ENCODE measurements around the gene MLLT6. TPM values are rescaled to one million over a fixed set of nuclear protein-coding genes. Genes with fewer than 3 reads are reported as not detected.

Gene MLLT6
- total and polyA plus RNA-seq, 2 of the 13 experiments (the other 11 are each of a cell fraction or from before 2014, with no cell fraction given) = 50.7 to 69.5 TPM

GRCh38 chr17:38656959-38657823 is 47.9 kb upstream of the MLLT6 start (continued):
- TF ChIP-seq ZNF318 (CRISPR knock-in tag; IDR thresholded peaks at IDR 0.05) (no peak; the same call in 1 of the 2 replicates), RFXANK (CRISPR knock-in tag; IDR thresholded peaks at IDR 0.05) (no peak; the same call in 1 of the 2 replicates), CENPBD1 (CRISPR knock-in tag; IDR thresholded peaks at IDR 0.05; ENCODE audit: borderline replicate concordance, low read depth) (0 out of 2 replicates have a peak, but pooled peaks have one; percentile 65), HMG20B (CRISPR knock-in tag; conservative IDR thresholded peaks at IDR 0.05) (peak; percentile 7; the same call in 1 of the 2 replicates), ZNF607 (CRISPR knock-in tag; IDR thresholded peaks at IDR 0.05; ENCODE audit: borderline replicate concordance) (peak; percentile 92), NR2C2 (CRISPR knock-in tag; IDR thresholded peaks at IDR 0.05; ENCODE audit: borderline replicate concordance) (peak; percentile 85), PHB2 (IDR thresholded peaks at IDR 0.05; ENCODE audit: partially characterized antibody) (no peak), PRDM15 (CRISPR knock-in tag; IDR thresholded peaks at IDR 0.05) (0 out of 2 replicates have a peak, but pooled peaks have one; percentile 44), TCF7 (IDR thresholded peaks at IDR 0.05; ENCODE audit: low read depth) (no peak; the same call in 1 of the 2 replicates), ZNF891 (CRISPR knock-in tag; IDR thresholded peaks at IDR 0.05) (peak; percentile 54; the same call in 1 of the 2 replicates), HBP1 (CRISPR knock-in tag; IDR thresholded peaks at IDR 0.05; ENCODE audit: low read depth) (peak; percentile 86; the same call in 1 of the 2 replicates), SRSF4 (IDR thresholded peaks at IDR 0.05; ENCODE audit: low read depth, low read length, poor library complexity, severe bottlenecking) (no peak), GTF2F1 (IDR thresholded peaks at IDR 0.05; ENCODE audit: low read length) (peak; percentile 84), YY1 (IDR thresholded peaks at IDR 0.05; ENCODE audit: insufficient read depth, insufficient replicate concordance, low read depth, low read length) (peak; percentile 76)

Measured in HepG2 (cell line).